ENCODE measurements around the gene CARMIL1.

The CARMIL1 gene

GRCh38 chr6:25468881-25469280 is 189.7 kb downstream of the CARMIL1 start:
- Histone ChIP-seq H3K9me2 (replicated peaks; ENCODE audit: low read depth, low read length) (no peaks in the 10 kb centered on the region), H3K27me3 (ENCODE audit: insufficient read depth, low read length, poor library complexity, severe bottlenecking) (no peaks in the 10 kb centered on the region), H3K4me2 (ENCODE audit: low read depth, low read length, poor library complexity, severe bottlenecking) (no peak overlapping the region), H3K4me1 (ENCODE audit: insufficient read depth, low read length, poor library complexity, severe bottlenecking) (peaks cover 4% of the 10 kb centered on the region), H3K79me2 (ENCODE audit: insufficient read depth, low read length) (no peaks in the 10 kb centered on the region), H4K20me1 (ENCODE audit: insufficient read depth, low read length, poor library complexity, severe bottlenecking) (no peaks in the 10 kb centered on the region), H3F3A (ENCODE audit: low read depth) (no peaks in the 10 kb centered on the region), H2AFZ (ENCODE audit: low read length) (no peak overlapping the region), H3K9ac (ENCODE audit: low read depth, low read length, poor library complexity, severe bottlenecking) (no peak overlapping the region), H3K9me3 (ENCODE audit: insufficient read depth, low read depth, low read length) (no peaks in the 10 kb centered on the region), H3K36me3 (ENCODE audit: insufficient read depth, low read length) (no peaks in the 10 kb centered on the region), H3K4me3 (ENCODE audit: low read length, poor library complexity, severe bottlenecking) (no peak overlapping the region)
- no peak for TF ChIP-seq EZH2phosphoT487 (IDR thresholded peaks at IDR 0.05; ENCODE audit: borderline replicate concordance)
- TF ChIP-seq, protein P1, sequence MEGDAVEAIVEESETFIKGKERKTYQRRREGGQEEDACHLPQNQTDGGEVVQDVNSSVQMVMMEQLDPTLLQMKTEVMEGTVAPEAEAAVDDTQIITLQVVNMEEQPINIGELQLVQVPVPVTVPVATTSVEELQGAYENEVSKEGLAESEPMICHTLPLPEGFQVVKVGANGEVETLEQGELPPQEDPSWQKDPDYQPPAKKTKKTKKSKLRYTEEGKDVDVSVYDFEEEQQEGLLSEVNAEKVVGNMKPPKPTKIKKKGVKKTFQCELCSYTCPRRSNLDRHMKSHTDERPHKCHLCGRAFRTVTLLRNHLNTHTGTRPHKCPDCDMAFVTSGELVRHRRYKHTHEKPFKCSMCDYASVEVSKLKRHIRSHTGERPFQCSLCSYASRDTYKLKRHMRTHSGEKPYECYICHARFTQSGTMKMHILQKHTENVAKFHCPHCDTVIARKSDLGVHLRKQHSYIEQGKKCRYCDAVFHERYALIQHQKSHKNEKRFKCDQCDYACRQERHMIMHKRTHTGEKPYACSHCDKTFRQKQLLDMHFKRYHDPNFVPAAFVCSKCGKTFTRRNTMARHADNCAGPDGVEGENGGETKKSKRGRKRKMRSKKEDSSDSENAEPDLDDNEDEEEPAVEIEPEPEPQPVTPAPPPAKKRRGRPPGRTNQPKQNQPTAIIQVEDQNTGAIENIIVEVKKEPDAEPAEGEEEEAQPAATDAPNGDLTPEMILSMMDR (conservative IDR thresholded peaks at IDR 0.05; ENCODE audit: low read length) = no peak

DNA sequence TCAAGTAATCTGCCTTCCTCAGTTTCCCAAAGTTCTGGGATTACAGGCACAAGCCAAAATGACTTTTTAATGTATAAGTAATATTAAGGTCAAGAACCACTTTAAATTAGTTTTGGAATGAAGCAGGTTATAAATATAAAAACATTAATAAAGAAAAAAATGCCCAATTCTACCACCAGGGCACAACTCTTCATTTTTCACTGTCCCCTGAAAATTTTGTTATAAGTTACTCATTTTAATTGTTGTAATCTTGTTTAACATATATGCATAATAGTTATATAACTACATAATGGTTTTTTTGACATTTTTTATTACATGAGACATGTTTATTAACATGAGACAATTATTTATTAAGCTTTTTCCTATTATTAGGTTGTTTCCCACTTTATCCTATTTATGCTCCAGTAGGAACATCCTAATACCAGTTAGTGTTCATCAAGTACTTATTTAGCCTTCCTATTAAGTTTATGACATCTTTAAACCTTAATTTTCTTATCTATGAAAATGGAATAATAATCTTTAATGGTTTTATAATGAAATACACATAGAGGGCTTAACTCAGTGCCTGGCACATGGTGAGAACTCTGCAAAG is 190.7 kb downstream of the CARMIL1 start:
- Histone ChIP-seq H3K9me2 (replicated peaks; ENCODE audit: low read depth, low read length) (no peaks in the 10 kb centered on the region), H4K20me1 (ENCODE audit: insufficient read depth, low read length, poor library complexity, severe bottlenecking) (no peaks in the 10 kb centered on the region), H3K36me3 (ENCODE audit: insufficient read depth, low read length) (no peaks in the 10 kb centered on the region), H3K4me3 (ENCODE audit: low read length, poor library complexity, severe bottlenecking) (no peak overlapping the region), H3K79me2 (ENCODE audit: insufficient read depth, low read length) (no peaks in the 10 kb centered on the region), H3K9me3 (ENCODE audit: insufficient read depth, low read depth, low read length) (no peaks in the 10 kb centered on the region), H3K4me1 (ENCODE audit: insufficient read depth, low read length, poor library complexity, severe bottlenecking) (peaks cover 4% of the 10 kb centered on the region), H2AFZ (ENCODE audit: low read length) (no peak overlapping the region), H3F3A (ENCODE audit: low read depth) (no peaks in the 10 kb centered on the region), H3K9ac (ENCODE audit: low read depth, low read length, poor library complexity, severe bottlenecking) (no peak overlapping the region), H3K27me3 (ENCODE audit: insufficient read depth, low read length, poor library complexity, severe bottlenecking) (no peaks in the 10 kb centered on the region), H3K4me2 (ENCODE audit: low read depth, low read length, poor library complexity, severe bottlenecking) (no peak overlapping the region)
- no peak for TF ChIP-seq EZH2phosphoT487 (IDR thresholded peaks at IDR 0.05; ENCODE audit: borderline replicate concordance)
- TF ChIP-seq, protein P1 (conservative IDR thresholded peaks at IDR 0.05; ENCODE audit: low read length) = peak; percentile 28

GRCh38 chr6:25472306-25472705 is 193.1 kb downstream of the CARMIL1 start:
- H3K27me3 ChIP-seq (ENCODE audit: insufficient read depth, low read length, poor library complexity, severe bottlenecking) = no peaks in the 10 kb centered on the region
- H2AFZ ChIP-seq (ENCODE audit: low read length) = no peak overlapping the region
- no peak for TF ChIP-seq EZH2phosphoT487 (IDR thresholded peaks at IDR 0.05; ENCODE audit: borderline replicate concordance)
- TF ChIP-seq, protein P1 (conservative IDR thresholded peaks at IDR 0.05; ENCODE audit: low read length) = peak; percentile 46

More at GRCh38 chr6:25472306-25472705, 193.1 kb downstream of the CARMIL1 start:
- H3K9ac ChIP-seq (ENCODE audit: low read depth, low read length, poor library complexity, severe bottlenecking) = no peak overlapping the region
- no peaks in the 10 kb centered on the region for H3K79me2 ChIP-seq (ENCODE audit: insufficient read depth, low read length)
- H3K36me3 ChIP-seq (ENCODE audit: insufficient read depth, low read length) = no peaks in the 10 kb centered on the region
- H3K9me3 ChIP-seq (ENCODE audit: insufficient read depth, low read depth, low read length) = no peaks in the 10 kb centered on the region
- H3K4me1 ChIP-seq (ENCODE audit: insufficient read depth, low read length, poor library complexity, severe bottlenecking) = peaks cover 3% of the 10 kb centered on the region
- H3K4me2 ChIP-seq (ENCODE audit: low read depth, low read length, poor library complexity, severe bottlenecking) = no peak overlapping the region
- H4K20me1 ChIP-seq (ENCODE audit: insufficient read depth, low read length, poor library complexity, severe bottlenecking) = no peaks in the 10 kb centered on the region
- H3K4me3 ChIP-seq (ENCODE audit: low read length, poor library complexity, severe bottlenecking) = no peak overlapping the region
- H3F3A ChIP-seq (ENCODE audit: low read depth) = no peaks in the 10 kb centered on the region
- no peaks in the 10 kb centered on the region for H3K9me2 ChIP-seq (replicated peaks; ENCODE audit: low read depth, low read length)
